ENCODE results near the gene ROBO3. TPM values are rescaled to one million over a fixed set of nuclear protein-coding genes. Genes with fewer than 3 reads are reported as not detected.

The ROBO3 gene
- total RNA-seq, 2 donors from 2014 or later = 18.0 to 30.6 TPM

GRCh38 chr11:124886476-124886875, 21.2 kb downstream of the ROBO3 start:
- Histone ChIP-seq H3K27me3 (replicated peaks; ENCODE audit: insufficient read depth) (no peaks in the 10 kb centered on the region), H3K27ac (no peak overlapping the region), H3K9me3 (no peaks in the 10 kb centered on the region), H3K4me1 (replicated peaks) (no peaks in the 10 kb centered on the region), H3K4me3 (no peak overlapping the region), H3K36me3 (no peaks in the 10 kb centered on the region)
- DNase-seq (ENCODE audit: low spot score) = no peak
- intact Hi-C loops (cut with DNase I) = no loop called here
- TF ChIP-seq POLR2A (IDR thresholded peaks at IDR 0.05) (no peak), POLR2AphosphoS5 (IDR thresholded peaks at IDR 0.05) (no peak), CTCF (IDR thresholded peaks at IDR 0.05) (no peak)
- WGBS = 91% methylated on average over 11 of the region's 11 CpGs

GRCh38 chr11:124886978-124887666, 21.9 kb downstream of the ROBO3 start:
- no peaks in the 10 kb centered on the region for H3K36me3 ChIP-seq
- intact Hi-C loops (cut with DNase I) = no loop called here
- TF ChIP-seq POLR2AphosphoS5 (IDR thresholded peaks at IDR 0.05) (no peak), CTCF (IDR thresholded peaks at IDR 0.05) (no peak), POLR2A (IDR thresholded peaks at IDR 0.05) (no peak)
- 79% methylated on average over 12 of the region's 12 CpGs for WGBS
- H3K27ac ChIP-seq = no peak overlapping the region
- no peaks in the 10 kb centered on the region for H3K4me1 ChIP-seq (replicated peaks)
- no peak for DNase-seq (ENCODE audit: low spot score)
- no peak overlapping the region for H3K4me3 ChIP-seq
- H3K9me3 ChIP-seq = no peaks in the 10 kb centered on the region
- no peaks in the 10 kb centered on the region for H3K27me3 ChIP-seq (replicated peaks; ENCODE audit: insufficient read depth)

GRCh38 chr11:124887667-124888013, 22.4 kb downstream of the ROBO3 start:
- WGBS = 86% methylated on average over 3 of the region's 3 CpGs
- no peak for DNase-seq (ENCODE audit: low spot score)
- no peak for TF ChIP-seq POLR2A (IDR thresholded peaks at IDR 0.05)
- no peak for TF ChIP-seq POLR2AphosphoS5 (IDR thresholded peaks at IDR 0.05)
- no peak for TF ChIP-seq CTCF (IDR thresholded peaks at IDR 0.05)
- Histone ChIP-seq H3K27me3 (replicated peaks; ENCODE audit: insufficient read depth) (no peaks in the 10 kb centered on the region), H3K4me1 (replicated peaks) (no peaks in the 10 kb centered on the region), H3K9me3 (no peaks in the 10 kb centered on the region), H3K36me3 (no peaks in the 10 kb centered on the region), H3K27ac (no peak overlapping the region), H3K4me3 (no peak overlapping the region)
- intact Hi-C loops (cut with DNase I) = no loop called here

GRCh38 chr11:124889191-124890091, 24.2 kb downstream of the ROBO3 start:
- intact Hi-C loops (cut with DNase I) = no loop called here
- no peak for DNase-seq (ENCODE audit: low spot score)
- Histone ChIP-seq H3K4me1 (replicated peaks) (no peaks in the 10 kb centered on the region), H3K4me3 (no peak overlapping the region), H3K36me3 (no peaks in the 10 kb centered on the region), H3K9me3 (no peaks in the 10 kb centered on the region), H3K27ac (no peak overlapping the region), H3K27me3 (replicated peaks; ENCODE audit: insufficient read depth) (no peaks in the 10 kb centered on the region)
- 91% methylated on average over 2 of the region's 2 CpGs for WGBS
- TF ChIP-seq POLR2A (IDR thresholded peaks at IDR 0.05) (no peak), CTCF (IDR thresholded peaks at IDR 0.05) (no peak), POLR2AphosphoS5 (IDR thresholded peaks at IDR 0.05) (no peak)
